HG03432 (cell line): ENCODE results near the gene GATB.

Experiments
- ATAC-seq: cut with Tn5 transposase; IDR thresholded peaks from one replicate; pipeline ENCODE4 v1.9.1; 2021; ENCODE audit warnings: mild to moderate bottlenecking, moderate library complexity; ENCODE audit not compliant: unreplicated experiment

Gene GATB

DNA sequence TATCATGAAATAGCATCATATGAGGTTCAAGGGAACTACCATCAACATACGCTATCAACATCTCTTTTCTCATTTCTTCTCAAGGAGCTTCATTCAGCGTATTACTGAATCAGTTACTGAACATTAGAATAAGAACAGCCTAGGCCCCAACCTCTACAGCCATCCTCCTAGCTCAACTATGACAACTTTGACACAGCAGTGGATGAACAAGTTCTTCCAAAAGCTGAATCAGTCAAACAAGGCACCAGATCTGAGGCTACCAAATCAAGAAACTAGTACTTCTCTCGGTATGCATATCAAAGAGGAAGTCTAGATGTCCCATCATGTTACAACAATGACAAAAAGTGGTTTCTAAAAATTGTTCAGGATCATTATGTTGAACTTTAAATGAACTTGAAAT, 57.4 kb downstream of the GATB start:
- ATAC-seq, result no peak

DNA sequence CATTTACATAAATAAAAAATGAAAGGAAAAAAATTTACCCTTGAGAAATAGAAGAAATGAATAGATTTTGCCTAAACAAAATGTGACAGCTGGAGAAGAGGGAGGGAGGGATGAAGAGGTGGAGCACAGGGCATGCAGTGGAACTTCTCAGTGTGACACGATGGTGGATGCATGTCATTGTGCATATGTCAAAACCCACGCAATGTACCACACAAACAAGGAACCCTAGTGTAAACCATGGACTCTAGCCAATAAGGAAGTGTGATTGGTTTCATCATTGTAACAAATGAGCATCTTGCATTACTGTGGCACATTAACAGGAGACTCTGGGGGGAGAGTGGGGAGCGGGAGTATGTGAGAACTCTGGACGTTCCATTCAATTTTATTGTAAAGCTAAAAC, 58.6 kb downstream of the GATB start:
- ATAC-seq, result no peak

DNA sequence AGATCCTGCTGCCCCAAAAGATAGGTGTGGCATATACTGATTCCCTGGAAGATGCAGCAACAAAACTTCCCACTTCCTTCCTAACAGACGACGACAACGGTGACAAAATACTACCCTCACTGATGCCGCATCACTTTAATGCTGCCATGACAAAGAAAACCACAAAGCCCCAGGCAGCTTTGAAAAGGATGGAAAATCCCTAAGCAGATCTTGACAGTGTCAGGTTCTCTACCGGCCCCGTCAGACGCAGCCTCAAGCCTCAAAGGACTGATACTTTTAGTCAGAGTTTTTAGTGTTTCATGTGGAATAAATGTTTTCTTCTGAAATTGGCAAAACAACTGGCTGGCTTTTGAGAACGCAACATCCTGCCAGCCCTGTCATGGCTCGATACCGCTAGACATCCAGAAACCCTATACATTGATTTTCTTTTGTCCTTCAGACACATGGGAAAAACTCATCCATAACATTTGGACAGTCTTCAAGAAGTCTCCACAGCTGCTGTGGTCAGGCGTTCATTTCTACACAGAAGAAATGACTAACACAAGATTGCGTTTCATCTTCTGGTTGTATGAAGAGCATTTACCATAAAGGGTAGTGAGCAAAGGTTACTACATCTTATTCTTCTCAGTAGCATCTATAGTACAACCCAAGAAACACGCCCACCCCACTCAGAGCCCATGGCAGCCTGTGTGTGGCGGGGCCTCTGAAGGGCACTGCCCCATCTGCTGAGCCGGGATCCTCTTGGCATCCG, 60.1 kb downstream of the GATB start:
- no peak for ATAC-seq

DNA sequence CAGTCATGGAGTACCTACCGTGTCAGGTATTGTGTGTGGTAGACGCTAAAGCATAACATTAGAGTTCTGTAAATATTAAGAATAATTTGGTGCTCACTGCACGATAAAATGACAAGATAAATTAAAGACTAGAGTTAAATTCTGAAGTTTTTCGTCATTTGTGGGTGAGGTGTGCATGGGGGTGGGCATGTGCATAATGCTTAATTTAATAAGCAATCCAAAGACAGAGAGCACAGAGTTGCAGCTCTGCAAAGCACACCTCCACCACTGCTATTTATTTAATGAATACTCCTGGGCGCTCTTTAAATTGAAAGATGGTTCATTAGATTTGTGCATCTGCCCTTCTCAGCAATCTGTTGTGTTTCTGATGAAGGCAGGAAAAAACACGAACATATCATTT, 62.6 kb downstream of the GATB start:
- no peak for ATAC-seq

DNA sequence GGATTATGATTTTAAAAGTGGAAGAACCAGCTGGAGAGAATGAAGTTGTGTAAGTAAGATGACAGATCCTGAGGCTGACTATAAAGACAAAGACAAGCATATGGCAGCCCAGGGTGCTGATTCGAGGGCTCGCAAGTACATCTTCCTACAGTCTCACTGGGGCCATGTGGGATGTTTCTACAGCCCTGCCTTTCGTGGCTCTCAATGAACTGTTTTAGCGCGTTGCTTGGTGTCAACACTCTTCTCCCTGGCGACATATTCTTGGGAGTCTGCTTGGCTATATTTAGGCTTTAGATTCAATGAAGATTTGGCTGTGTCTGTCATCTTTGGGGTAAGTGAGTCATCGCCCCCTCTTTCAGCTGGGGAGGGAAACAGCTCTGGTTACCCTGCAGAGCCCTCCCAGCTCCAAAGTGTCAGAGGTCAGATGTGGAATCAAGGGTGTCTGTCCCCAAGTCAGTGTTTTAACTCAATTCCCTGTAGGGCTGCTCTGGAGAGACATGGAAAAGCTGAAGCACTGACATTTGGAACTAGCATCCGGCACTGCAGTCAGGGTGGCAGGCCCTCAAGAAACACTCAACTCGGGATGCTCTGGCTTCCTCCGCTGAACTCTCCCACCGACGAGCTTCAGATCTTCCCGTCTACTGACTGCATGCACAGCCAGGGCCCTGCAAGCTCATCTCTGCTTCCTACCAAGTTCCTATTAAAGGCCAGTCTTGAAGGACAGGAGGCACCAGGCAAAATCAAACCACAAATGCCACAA, 65.7 kb downstream of the GATB start:
- ATAC-seq, result no peak

DNA sequence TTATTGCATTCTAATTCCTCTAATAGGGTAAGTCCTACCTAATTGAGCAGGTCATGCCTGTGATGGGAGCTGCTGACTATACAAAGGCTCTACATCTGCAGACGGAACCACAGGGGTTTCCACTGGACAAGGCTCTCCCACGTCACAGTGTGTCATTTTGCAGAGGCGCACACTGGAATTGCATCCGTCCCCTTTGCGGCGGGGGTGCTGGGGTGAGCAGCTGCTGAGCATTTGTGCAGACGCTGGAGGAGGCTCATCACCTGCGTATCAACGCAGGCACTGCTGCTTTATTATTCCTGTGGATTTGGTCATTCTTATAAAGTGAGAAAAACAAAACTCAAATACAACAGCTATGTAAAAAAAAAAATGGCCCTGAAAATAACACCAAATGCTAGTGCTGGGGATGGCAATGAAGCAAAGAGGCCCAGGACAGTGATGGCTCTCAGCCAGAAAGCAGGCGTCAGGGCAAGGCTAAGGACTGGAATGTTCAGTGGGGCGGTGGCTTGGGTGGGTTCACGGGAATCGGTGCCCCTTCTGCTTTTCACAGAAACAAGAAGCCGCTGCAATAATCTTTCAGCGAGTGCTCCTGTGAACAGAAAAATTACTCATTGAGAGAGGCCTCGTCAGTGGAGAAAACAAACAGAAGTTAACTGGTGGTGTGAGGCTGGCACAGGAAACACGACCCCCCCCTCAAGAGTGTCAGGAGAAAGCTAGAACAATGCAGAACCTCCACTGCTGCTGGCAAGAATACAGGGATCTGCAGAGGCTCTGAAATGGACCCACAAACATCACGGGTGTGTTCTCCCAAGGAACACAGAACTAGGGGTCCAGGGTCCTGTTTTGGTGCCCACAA, 67.8 kb downstream of the GATB start:
- ATAC-seq, result no peak

DNA sequence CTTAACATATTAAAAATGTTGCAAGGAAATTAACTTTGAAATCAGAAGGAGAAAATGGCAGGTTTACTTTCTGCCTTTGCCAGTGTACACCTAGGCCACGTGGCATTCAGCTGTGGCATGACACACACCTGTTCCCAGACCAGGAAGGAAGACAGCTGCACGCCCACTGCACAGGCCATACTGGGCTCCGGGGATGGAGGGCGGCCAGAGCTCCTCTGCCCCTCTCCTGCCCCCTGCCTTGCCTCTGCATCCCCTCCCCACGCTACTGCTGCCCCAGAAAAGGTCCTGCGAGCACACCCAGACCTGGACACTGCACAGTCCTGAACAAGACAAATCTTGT, 68.4 kb downstream of the GATB start:
- ATAC-seq, result no peak

DNA sequence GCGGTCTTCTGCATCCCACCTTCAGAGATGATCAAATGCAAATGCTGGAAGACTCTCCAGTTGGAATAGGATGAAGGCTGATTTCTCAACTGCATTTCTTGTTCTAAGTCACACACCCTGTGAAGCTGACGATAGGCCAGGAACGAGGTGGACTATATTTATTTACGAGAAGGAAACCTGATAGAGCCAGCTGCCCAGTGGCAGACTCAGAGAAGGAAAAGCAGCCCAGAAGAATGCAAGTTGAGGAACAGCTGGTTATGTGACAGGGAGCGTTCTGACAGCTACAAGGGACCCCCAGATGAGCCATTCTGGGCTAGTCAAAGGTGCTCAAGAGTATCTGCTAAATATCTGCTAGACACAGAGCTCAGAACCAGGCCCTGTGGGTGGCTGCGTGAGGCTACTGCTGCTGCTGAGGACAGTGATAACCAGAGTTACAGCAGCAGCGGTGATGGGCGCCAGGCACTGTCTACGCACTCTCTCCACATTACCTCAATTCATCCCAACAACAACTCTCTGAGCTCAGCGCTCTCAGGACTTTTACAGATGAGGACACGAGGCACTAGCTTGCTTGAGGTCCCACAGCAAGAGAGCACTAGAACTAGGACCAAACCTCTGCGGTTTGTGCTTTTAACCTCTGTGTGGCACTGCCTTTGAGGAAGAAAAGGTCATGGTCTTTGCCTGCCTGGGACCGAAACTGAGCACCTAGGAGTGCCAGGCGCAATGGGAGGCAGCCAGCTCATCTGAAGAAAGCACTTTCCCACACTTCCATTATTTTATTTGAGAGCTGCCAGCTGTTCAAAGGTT, 69.0 kb downstream of the GATB start:
- no peak for ATAC-seq

DNA sequence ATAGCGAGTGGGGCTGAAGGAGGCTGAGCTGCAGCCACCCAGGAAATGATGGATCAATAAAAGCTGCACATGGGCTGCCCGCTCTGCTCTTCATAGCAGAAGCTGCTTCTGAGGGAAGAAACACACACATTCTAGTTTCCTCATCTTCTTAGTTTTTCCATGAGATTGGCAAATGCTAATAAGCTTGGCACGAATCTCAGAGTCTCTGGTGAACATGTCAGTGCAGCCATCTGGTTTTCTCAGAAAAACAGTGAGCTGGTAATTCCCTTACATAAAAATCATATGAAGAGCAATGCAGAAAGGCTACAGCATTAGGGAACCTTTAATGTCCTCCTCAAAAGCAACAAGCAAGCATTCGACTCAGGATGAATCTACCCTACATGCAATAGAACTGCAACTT, 69.9 kb downstream of the GATB start:
- no peak for ATAC-seq

DNA sequence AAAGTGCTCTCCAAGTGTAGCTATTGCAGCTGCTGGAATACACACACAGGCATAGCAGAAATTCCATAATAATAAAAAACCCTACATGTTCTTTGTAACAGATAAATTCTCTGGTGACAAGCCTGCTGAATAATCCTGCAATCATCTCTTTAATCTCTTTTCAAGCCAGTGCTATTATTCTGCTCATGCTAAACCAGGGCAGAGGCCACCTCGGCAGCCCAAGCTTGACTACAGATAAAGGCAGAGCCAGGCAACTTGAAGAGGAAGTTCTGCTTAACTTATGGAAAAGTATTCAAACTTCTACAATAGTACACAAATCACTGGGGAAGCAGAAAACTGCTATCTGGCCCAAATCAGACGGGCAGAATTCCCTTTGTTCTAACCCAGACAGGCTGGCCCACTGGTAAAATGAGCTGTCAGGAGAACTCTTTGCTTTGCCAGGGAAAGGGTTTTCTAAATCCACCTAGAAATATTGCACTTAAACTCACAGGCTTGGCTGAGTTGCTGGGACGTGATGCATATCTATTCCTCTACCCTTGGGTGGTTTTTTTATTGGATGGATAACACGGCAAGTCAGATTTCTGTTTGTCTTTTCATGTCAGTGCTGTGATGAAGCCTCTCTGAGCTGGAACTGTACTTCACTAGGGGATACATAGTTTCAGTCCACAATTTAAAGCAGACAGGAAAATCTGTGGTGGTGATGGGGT, 70.5 kb downstream of the GATB start:
- no peak for ATAC-seq

DNA sequence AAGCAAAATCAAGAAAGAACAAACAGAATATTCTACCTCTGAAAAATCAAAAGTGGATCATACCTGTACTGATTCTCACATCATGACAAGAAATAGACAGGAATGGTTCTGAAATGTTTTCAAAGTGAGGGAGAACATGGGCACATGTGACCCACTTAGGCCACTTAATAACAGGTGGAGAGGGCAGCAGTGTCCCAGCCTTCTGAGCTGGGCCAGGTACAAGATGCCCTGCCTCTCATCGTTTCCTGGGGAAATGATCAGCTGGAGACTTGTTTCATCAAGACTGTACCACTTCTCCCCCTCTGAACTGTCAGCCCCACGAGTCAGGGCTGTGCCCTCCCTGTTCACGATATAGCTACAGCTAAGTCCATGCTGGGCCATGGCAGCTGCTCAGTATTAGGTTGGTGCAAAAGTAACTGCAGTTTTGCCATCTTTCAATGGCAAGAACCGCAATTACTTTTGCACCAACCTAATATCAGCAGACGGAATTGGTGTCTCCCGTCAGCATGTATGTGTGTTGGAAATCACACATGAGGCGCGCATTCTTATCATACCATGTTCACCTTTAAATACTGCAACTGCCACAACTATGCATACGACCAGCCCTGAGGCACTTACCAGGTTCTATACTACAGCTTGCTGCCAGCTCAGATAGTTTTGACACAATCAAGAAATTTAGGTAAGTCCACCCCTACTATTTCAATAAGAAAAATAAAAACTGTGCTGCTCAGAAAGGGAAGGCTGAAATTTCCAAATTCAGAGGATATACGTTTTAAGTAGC, 71.4 kb downstream of the GATB start:
- no peak for ATAC-seq

DNA sequence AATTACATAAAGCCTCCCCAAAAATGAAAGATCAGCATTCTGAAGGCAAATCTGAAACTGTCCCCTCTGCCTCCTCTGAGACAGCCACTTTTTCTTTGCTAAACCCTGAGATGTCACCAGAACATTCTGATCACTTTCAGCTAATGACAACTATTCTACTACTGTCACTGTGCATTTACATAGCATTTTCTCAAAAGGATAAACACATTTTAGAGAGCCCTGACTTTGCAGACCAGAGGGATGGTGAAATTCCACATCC, 72.1 kb downstream of the GATB start:
- ATAC-seq, result no peak

DNA sequence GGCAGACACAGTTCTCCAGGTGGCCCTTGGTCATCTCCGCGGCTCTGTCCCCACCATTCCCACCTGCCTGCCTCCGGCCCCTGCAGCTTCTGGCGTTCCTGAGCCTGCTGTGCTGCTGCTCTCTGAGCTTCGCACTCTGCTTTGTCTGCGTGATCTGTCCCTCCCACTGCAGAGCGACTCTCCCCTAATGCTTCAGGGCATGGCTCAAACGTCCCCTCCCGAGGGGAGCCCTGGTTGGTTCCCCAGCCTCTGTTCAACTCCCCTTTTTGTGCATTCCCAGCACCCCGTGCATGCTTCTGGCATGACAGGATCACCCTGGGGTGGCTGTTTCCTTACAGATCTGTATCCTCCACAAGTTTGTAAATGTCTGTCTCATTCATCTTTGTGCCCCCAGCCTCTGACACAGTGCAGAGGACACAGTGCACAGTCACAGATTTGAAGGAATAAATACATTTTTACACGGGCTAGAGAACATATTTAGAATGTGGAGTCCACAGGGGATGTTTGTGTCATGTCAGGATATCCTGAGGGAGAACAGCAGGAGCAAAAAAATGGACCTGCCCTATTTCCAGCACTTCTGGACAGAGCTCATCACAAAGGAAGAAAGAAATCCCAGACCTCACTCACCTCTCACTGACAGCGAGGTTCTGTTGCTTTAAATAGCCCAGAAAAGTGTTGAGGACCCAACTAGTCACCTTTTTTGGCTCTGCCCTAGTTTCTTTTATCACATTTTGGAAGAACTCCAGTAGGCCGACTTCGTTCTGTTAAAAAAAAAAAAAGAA, 72.6 kb downstream of the GATB start:
- ATAC-seq, result no peak

DNA sequence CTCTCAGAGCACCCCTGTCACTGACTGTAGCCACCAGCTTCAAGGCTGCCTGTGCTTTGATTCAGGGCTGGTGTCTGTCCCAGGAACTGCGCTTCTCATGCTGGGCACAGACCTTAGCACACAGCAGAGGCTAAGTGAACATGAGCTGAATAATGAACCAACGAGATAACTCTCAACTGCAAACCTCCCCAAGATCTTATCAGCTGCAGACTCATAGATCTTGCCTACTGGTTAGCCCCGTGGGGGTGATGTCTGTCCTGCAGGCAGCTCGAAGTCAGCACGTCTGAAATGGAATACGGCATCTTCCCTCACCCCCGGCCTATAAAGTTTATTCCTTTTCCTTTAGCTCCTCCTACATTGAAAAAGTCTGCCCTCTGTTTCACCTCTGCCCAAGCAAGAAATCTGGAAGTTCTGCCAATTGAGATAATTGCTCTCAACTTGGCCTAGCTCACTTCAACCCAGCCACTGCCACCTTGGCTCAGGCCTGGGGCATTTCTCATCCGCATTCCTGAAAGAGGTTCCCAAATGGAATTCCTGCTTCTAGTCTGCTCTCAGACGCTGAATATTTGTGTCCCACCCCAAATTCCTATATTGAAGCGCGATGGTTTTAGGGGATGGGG, 73.7 kb downstream of the GATB start:
- no peak for ATAC-seq

DNA sequence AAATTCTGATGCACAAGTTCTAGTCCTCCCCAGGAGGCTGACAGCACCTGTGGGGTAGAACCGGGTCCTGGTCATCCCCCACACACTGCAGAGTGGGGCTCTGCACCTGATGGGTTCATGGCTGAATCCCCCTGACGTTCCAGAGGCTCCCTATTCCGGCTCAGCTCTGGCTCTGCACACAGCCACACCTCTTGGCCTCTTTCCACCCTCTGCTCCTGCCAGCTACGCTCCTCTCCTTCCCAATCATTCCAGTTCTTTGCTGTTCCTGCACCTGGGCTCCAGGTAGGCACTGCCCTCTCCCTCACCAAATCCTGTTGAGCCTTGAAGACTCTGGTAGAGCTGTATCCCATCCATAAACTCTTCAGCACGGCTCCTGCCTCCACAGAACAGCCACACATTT, 75.5 kb downstream of the GATB start:
- ATAC-seq, result no peak

DNA sequence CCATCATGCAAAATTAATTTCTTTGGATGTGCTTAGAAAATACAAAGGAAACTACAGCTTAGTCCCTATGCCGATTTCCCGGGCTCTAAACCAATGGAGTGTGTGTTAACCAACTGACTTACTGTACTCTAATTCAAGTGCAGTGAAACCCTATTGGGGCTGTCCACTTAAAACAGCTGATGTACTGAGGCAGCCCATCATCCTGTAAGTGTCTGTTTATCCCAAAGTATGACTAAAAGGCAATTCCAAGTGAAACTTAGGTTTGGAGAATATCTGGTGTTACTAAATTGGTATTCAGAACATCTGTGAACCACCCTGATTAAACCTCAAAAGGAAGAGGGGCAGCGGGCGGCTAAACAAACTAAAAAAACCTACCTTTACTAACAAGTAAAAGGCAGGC, 79.7 kb downstream of the GATB start:
- ATAC-seq, result no peak

DNA sequence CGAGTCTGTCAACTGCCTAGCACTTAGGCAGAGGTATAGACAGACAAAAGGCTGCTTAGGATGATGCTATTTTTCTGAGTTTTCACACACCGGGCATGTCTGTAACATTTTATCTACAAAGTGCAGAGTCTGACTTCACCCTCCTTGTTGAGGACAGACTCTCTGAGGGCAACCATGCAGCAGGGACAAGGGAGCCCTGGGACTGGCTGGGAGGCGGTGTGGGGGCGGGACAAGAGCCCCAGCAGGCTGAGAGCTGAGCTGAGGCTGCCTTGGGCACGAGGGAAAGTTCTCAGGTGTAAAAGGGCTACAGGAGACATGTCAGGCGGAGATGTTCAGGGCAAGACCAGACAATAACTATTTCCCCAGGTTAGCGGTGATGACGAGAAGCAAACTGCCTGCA, 81.6 kb downstream of the GATB start:
- no peak for ATAC-seq

DNA sequence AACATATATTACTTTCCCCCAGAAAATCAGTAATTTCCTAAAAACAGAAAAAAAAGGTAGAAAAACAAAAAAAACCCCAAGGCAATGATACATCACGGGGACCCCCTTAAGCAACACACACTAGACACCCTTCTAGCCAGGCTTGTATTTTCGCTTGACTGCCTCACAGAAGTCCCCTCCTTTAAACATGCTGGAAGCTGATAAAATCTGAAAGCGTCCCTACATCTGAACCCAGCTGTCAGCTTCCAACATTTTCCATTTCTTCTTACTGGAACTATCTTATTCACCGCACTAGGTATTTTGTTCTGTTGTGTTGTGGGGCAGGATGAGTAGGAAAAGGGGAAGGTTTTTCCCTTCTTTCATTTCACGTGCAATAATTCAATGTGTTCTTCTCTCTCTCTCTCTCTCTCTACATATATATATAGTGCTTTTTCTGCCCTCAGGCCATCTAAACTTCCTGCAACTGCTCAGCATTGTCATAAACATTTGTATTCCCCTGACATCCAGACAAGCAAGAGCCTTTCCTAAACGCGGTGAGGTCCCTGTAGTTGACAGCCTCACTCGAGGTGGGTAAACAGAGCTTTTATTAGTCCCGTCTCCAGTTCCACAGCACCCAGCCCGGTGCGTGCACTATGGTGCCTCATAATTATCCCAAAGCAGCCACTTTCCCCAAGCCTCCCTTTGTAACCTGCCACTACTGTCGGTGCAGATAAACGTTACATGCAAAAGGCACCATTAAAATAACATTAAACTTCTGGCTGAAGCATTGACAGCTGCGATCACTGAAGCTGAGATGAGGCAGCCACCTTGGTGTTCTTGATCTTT, 82.5 kb downstream of the GATB start:
- no peak for ATAC-seq
